GM12801 (cell line): ENCODE results near the gene CABS1.

Experiments used
- TF ChIP-seq, protein P1 (sequence below): IDR thresholded peaks from one replicate; pipeline ENCODE4 v1.5.1; 2011; ENCODE audit warnings: control low read depth; ENCODE audit not compliant: insufficient read length; ENCODE audit errors: extremely low read depth

Gene CABS1

GRCh38 chr4:70334681-70335080, at the start of gene CABS1:
Gene CABS1, plus strand, starts transcription at chr4:70334981. Its CDS starts 59 bp downstream, at chr4:70335040.
- TF ChIP-seq, protein P1, sequence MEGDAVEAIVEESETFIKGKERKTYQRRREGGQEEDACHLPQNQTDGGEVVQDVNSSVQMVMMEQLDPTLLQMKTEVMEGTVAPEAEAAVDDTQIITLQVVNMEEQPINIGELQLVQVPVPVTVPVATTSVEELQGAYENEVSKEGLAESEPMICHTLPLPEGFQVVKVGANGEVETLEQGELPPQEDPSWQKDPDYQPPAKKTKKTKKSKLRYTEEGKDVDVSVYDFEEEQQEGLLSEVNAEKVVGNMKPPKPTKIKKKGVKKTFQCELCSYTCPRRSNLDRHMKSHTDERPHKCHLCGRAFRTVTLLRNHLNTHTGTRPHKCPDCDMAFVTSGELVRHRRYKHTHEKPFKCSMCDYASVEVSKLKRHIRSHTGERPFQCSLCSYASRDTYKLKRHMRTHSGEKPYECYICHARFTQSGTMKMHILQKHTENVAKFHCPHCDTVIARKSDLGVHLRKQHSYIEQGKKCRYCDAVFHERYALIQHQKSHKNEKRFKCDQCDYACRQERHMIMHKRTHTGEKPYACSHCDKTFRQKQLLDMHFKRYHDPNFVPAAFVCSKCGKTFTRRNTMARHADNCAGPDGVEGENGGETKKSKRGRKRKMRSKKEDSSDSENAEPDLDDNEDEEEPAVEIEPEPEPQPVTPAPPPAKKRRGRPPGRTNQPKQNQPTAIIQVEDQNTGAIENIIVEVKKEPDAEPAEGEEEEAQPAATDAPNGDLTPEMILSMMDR: no peak

DNA sequence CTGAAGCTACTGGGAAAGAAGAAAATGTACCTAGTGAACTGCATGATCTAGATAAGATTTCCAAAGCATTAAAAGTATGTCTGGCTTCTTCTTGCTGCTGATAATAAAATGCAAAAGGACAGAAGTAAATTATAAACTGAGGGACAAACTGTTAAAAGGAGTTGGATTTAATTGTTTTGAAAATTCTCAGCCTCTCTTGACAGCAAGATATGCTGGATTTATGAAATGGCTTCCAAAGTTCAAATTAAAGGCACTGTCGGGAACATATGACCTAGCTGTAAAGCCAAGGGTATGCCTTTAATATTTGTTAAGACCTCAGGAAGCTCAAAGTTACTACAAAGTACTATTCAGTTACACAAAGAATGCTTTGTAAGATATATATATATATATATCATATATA, 46.1 kb upstream of the CABS1 start:
- TF ChIP-seq, protein P1: no peak

DNA sequence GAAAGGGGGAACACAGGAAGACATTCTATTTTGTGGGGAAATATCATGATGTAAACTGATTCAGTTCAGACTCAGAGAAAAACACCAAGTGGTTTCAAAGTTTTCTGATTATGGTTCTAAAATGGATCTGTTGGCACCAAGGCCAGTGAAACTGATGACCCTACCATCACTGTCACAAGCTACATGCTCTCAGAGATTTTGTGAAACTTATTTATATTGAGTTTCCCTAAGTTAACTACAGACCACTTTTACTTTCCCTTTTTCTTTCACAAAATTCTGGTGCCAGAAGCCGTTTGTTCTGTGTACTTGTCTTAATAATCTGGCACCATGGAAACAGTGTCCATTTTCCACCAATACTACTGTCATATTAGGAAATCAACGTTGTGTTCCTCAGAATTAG, 43.4 kb upstream of the CABS1 start:
- TF ChIP-seq, protein P1: no peak

DNA sequence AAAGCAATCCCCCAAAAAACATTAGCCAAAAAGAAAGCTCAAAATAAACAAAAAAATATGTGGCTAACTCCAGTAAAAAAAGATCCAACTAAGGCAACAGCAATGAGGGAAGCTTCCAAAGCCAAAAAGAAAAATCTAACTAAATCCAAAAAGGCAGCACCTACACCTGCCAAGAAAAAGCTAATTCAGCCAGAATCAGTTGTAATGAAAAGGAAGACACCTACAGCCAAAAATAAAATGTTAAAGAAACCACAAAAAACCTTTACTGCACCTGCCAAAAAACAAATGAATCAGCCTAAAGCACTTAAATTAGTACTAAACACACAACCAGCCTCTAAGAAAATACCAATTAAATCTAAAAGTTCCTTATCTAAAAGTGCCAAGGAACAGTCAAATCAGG, 37.2 kb upstream of the CABS1 start:
- TF ChIP-seq, protein P1: no peak

DNA sequence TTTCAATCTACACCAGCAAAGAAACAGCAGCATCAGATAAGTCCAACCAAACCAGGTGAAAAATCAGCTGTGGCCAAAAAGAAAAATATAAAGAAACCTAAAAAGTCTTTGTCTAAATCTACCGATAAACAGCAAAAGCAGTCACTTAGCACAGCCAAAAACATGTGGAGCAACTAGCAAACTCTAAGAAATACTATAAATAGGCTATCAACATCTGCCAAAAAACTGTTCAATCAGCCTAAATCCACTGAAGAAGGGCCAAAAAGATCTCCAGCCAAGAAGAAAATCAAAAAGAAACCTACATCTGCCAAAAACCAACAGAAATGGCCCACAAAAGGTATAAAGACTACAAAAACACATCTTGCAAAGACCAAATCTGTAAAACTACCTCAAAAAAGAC, 36.7 kb upstream of the CABS1 start:
- TF ChIP-seq, protein P1: no peak

GRCh38 chr4:70299643-70300042, 35.1 kb upstream of the CABS1 start:
- TF ChIP-seq, protein P1: no peak

DNA sequence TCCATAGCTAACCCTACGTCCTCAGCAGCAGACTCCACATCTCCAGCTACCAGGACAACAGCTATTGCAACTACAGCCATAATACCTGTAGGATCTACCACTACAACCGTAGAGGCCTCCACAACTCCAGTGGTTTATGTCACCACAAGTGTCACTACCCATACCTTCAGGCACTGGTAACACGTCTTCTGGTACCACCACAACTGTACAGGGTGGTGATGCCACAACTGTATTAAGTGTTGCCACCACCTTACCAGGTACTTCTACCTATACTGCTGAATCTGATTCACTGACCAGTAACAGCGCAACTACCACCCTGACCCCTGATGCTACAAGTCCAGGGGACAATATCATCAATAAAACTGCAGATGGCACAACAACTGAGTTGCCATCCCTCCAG, 34.6 kb upstream of the CABS1 start:
- TF ChIP-seq, protein P1: no peak

- TF ChIP-seq, protein P1: no peak
These were observed 31.7 kb upstream of the CABS1 start for GRCh38 chr4:70303090-70303489.
